HG03196 (cell line): ENCODE measurements around the gene LMO7.
"Not testable (repeated sequence)": the region's sequence is repeated elsewhere in the genome, so short reads cannot be mapped to it uniquely, and the experiment has no call there.

Source experiments
- ATAC-seq: cut with Tn5 transposase; IDR thresholded peaks from one replicate; pipeline ENCODE4 v1.9.1; 2021; ENCODE audit not compliant: unreplicated experiment

Gene LMO7

DNA sequence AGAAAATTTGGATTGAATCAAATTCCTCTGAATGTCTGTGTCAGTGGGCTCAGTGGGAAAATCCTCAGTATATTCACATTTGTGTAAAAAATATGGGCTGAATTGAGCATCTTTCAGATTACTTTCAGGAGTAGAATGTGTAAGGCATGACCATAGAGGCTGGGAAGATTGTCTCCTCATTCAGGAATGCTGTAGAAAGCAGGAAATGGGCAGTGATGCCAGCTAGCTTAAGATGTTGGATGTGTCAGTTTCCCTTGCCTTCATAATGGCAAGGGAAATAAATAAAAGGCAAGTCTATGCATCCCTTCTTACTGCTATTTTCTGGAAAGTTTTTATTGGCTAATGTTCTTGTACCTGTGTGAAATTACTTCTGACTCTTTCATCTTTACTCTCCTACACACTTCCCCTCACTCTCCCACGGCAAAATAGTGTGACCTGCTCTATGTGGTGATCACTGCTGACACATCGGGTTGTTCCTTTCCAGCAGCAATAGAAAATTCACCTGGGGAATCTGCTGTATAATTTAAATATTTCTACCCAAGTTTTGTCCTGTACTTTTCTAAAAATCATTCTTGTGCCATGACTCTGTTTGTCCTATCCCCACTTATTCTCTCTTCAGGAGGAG lies 103.2 kb downstream of the LMO7 start:
- no peak for ATAC-seq

DNA sequence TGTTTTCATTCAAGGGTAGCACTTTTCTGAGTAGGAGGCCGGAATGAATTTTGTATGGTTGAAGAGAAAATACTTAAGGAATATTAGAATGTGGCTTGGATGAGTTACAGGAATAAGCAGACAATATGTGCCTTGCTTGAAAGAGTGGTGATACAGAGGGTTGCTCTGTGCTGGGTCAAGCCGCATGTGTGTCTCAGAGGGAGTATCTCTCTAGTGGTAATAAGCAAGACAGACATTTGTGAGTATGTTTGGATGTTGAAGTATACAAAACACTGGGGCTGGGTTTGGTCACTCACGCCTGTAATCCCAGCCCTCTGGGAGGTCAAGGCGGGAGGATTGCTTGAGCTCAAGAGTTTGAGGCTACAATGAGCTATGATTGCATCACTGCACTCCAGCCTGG lies 103.9 kb downstream of the LMO7 start:
- no peak for ATAC-seq

DNA sequence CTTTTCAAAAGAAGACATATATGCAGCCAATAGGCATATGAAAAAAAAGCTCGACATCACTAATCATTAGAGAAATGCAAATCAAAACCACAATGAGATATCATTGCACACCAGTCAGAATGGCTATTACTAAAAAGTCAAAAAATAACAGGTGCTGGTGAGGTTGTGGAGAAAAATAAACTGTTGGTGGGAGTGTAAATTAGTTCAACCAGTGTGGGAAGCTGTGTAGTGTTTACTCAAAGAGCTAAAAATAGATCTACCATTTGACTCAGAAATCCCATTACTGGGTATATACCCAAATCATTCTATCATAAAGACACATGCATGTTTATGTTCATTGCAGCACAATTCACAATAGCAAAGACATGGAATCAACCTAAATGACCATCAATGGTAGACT lies 106.9 kb downstream of the LMO7 start:
- ATAC-seq = not testable (repeated sequence)

DNA sequence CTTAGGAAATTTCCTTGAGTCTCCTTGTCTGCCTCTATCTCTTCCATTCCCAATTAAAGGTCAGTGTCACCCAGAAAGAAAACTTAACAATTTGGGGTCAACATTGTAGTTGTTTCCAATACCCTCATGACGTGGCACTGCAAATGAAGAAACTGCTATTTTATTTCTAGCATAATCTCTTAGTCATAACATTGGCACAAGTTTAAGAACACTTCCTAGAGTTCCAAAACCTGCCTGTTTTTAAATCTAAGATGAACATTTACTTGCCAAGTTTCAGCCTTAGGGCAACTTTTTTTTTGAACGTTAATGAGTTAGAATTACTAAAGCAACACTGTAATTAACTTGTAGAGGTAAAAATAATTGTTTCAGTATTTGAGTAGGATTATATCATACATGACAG lies 108.0 kb downstream of the LMO7 start:
- ATAC-seq = no peak

DNA sequence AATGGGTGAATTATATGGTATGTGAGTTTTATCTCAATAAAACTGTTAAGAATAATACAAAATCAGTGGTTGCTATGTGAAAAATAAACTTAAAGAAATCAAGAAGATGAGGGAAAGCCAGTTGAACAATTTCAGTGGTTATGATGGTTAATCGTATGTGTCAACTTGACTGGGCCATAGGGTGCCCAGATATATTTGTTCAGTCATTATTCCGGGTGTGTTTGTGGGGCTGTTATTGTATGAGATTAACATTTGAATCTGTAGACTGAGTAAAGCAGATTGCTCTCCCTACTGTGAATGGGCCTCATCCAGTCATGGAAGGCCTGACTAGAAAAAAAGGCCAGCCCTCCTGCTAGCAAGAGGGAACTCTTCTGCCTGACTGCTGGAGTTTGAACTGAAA lies 109.3 kb downstream of the LMO7 start:
- no peak for ATAC-seq

DNA sequence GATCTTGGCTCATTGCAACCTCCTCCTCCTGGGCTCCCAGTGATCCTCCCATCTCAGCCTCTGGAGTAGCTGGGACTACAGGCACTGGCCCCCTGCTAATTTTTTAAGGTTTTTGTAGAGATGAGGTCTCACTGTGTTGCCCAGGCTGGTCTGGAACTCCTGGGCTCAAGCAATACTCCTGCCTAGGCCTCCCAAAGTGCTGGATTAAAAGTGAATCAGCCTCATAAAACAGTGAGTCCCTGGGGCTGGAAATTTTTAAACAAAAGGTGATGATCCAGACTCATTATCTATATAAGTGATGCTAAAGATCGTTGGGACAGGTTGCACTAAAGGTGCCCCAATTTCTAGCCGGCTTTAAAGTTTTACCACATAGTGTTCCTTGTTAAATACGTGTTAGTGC lies 112.7 kb downstream of the LMO7 start:
- no peak for ATAC-seq

DNA sequence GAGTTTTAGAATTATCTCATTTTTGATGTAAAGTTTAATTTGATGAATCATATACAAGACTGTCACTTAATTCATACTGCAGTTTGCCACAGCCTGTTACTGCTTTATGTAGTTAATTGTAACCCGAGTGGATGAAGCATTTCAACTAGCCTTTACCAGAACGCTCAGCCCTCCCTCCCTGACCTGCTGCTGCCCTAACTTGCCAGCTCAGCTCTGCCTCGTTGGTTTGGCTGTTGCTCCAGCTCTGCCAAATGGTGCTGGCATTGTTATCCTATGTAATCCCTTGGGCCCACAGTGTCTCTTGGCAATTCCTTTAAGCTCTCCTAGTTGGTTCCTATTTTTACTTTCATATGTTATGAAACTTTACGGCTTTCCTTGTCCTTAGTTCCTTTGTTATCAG lies 113.3 kb downstream of the LMO7 start:
- no peak for ATAC-seq

DNA sequence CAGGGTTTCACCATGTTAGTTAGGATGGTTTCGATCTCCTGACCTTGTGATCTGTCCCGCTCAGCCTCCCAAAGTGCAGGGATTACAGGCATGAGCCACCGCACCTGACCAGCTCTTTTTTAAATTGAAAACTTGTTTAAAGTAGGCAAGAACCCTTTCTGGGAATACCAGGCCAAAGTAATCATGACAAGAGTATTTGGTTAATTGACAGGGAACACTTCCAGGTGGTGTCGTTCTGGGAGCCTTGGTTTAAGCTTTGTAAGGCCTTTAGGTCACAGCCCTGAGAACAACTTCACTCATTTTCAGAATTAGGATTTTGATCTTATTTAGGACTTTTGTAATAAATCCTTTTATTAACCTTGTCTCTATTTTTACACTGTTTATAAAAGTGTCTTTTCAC lies 115.2 kb downstream of the LMO7 start:
- ATAC-seq = no peak

DNA sequence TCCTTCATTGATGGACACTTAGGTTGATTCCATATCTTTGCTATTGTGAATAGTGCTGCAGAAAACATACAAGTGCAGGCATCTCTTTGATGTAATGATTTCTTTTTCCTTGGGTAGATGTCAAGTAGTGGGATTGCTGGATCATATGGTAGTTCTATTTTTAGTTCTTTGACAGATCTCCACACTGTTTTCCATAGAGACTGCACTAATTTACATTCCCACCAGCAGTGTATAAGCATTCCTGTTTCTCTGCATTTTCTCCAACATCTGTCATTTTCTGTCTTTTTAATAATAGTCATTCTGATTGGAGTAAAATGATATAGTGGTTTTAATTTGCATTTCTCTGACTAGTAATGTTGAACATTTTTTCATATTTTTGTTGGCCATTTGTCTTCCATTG lies 116.7 kb downstream of the LMO7 start:
- ATAC-seq = no peak

DNA sequence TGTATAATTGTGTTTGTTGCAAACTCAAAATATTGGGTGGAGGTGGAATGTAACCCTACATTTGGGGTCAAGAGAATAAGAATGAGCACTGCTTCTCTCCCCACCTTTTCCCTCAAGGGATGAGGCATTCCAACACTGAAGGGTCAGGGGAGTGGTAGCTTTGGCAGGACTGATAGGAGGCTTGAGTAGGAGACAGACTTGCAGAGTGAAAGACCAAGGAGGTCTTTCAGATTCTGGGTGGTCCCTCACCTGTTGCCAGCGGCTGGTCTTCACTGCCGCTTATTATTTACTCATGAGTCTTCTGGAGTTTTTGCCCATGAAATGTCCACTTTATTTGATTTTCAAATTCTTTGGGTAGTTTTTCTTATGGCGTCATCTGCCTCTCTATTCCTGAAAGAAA lies 118.8 kb downstream of the LMO7 start:
- no peak for ATAC-seq

DNA sequence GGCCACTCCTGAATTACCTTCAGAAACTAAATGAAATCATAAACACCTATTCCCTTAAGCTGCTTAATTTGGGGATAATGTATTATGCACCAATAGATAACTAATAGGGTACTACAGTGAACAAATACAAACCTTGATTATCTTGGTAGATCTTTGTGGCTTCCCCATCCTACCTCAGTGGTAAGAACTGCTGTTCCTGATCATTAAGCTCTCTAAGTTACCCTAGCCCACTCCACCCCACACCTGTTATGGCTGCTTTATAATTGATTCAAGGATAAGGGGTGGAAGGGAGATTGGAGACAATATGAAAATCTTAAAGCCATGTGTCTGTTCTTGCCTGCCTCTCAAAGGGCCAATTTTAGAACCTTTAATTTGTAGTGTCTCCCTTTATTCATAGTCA lies 121.2 kb downstream of the LMO7 start:
- no peak for ATAC-seq

DNA sequence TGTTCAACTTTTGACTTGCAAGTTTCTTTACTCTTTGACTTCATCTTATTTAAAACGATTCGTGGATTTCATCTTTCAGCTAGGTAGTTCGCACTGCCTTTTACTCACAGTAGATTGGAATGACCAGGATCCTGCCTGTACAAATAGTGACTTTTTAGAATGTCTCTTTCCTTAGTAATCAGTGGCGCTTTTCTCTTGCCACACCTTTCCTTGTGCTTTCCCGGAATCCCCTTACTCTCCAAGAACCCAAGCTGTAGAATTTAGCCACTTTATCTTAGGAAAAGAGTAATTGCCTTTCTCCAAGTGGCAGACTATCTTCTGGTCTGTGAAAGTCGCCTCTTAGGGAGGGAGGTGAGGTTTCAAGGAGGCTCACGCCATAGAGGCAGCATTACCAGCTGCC lies 123.4 kb downstream of the LMO7 start:
- no peak for ATAC-seq

DNA sequence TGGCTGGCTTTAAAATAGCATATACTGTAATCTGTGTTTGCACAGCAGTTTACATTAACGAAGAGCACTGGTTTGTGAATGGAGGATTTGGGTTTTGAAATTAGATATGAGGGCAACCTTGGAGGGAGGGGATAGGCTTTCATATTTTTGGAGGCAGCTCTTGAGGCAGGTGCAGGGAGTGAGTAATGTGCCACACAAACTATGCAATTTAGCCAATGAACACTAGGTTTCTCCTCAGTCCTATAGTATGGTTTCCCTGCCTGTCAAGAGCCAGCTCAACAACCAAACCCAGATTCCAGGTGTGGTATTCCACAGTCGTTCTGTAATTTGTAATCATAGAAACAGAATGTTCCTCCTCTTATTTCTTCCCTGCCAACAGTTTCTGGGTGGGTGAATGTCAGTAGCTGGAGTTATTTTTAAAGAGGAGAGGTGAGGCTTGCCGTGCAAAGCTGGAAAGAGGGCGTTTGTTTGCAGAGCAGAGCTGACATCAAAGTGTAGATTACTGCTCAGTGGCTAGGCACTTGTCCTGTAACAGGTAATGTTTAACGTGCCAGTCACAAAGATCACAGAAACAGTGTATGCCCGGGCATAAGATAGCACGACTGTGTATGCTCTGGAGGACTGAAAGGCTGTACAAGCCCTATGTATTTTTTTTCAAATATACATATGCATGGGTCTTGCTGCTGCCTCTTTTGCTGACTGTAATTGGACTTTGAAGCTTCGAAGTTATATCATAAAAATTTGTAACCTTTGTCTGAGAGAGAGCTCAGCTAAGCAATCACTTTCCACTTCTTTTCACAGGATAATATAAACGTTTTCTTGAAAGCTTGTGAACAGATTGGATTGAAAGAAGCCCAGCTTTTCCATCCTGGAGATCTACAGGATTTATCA lies 124.2 kb downstream of the LMO7 start:
- peak; percentile 38 for ATAC-seq

DNA sequence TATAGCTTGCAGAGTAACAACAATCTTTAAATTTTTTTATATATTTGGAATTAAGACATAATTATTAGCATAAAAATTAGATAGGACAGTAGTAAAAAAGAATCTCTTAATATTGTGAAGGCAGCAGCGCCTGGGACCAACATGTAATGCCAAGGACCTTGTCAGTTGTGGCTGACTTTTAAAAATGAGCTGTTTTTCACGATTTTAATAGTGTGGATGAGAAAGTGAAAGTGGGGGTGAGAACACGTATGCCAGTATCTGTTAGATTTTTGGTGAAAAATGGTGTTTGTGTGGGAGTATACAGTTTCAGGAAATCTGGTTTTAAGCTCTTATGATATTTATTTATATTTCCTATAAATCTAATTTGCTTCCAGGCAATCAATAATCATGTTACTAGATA lies 125.2 kb downstream of the LMO7 start:
- ATAC-seq = no peak

DNA sequence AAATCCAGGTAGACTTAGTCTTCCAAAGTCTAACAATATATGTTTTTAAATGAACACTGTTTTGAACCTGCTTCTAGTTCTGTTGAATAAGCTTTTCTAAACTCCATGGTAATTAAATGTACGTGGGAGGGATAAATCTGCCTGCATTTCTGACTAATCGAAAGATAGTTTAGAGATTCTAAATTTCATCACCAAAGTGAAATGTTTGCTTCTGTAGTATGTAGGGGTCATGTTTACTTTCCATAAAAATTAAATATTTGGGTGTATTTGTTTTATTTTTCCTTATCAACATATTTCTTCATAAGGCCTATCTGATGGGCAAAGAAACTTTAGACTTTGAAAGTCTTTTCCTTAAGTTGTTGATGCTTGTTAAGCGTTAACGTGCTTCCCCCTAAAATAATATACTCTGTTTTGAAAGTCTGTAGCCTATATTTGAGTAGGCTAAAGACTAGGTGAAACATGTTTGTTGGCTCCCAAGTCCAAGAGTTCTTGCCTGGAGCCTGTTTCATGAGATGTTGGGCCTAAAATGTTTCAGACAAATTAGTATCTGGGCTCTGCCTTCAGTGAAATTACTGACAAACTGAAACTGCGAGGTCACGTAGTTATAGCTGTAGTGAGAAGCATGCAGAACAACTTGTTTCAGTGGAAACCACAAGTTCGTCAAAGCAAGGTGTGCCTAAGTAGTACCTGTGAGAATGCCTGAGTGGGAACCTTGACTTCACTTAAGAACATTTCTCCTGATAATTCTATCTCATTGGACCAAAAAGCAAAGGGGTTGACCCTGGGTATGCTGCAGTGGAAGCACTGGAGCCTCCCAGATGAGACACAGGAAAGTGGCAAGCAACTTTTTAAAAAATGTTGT lies 126.2 kb downstream of the LMO7 start:
- peak; percentile 92 for ATAC-seq

DNA sequence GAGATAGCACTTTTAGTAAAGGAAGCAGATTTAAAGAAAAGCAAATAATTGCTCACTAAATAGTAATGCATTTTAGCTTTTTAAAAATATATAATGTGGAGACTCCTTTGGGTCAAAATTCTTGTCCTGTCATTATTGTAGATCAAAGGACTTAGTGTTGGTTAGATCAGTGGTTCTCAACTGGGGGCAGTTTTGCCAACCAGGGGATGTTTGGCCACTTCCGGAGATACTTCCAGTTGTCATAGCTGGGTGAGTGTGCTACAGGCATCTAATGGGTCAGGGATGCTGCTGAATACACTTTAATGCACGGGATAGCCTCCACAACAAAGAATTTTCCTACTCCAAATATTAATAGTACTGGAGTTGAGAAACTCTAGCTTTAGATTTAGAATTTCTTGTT lies 126.8 kb downstream of the LMO7 start:
- peak; percentile 36 for ATAC-seq

DNA sequence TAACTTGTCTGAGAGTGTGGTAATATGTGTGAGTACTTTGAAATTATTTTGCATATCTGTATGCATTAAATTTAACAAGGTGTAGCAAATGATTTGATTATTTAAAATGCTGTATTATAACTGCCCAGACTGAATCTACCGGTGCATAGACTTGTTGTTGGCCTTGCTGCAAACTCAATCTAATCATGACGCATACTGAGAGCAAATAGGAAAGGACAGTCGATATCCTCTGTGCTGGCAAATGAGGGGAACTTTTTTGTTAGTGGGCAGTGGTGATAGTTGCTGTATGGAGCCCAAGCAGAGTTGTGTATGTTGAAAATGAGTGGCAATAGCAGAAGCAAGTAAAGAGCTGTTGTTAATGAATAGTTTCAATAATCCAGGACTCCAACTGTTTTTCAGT lies 127.4 kb downstream of the LMO7 start:
- ATAC-seq = no peak

DNA sequence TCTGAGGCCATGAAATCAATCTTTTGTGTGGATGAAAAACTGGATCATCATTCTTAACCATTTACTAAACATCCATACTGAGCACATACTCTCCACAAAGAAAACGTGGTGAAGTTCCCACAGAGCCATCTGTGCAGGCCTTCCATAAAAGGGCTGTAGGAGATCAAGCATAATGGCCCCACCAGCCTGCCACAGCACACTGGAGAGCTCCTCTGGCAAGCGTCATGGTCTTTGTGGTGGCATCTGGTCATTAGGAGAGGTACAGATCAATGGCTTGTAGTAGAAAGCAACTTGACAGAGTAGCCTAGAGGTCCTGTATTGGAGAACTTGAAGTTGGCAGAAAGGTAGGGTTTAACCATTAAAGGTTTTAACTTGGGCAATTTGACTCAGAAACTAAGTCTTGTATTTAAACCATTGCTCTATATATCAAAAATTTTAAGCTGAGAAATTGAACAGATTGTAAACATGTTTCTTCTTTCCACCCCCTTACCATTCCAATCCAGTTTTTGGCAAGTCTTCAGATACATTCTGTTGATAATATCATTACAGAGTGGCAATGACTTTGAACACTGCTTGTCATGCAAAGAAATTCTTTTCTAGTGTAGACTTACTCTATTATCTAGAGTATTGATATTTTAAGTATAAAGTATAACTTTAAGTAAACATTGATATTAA lies 128.3 kb downstream of the LMO7 start:
- no peak for ATAC-seq

DNA sequence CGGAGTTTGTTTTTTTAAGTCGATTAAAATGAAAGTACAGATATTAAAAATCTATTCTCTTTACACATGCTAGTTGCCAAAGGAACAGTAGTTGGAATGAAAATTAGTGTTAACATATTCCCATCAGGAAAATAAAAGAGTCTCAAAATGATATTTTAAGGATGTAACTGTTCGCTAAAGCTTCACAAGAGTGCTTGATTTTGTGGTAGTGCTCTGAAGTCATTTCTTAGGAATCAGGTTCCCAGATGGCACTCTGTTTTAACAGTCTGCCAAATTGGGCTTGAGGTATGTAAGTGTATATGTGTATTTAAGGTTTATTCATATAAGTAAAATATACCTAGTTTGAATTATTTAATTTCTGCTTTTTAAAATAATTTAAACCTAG lies 128.8 kb downstream of the LMO7 start:
- no peak for ATAC-seq

DNA sequence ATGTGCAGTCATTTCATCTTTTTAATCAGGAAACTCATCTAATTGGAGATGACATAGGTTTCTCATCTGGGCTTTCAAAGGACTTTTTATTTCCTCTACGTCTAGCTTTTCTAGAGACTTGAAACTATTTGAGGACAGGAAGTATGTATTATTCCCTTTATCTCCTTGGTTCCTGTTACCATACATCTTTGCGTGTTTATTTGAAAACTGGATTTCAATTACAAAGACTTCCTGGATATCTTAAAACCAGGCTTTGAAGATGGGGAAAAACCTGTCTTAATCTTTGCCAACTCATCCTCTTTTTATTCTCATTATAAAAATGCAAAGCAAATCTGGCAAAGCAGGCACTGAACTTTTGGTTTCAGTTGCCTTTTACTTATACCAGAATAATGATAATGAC lies 130.5 kb downstream of the LMO7 start:
- no peak for ATAC-seq
